GM12865 (cell line): ENCODE results near the gene DOHH.
"Not testable (repeated sequence)": the region's sequence is repeated elsewhere in the genome, so short reads cannot be mapped to it uniquely, and the experiment has no call there.

ENCODE experiments used
- DNase-seq: peaks from one replicate; pipeline ENCODE4 v3.0.0; 2010; ENCODE audit warnings: low read depth
- H3K4me3 ChIP-seq: 2 replicates; pipeline ENCODE4 v1.5.1; 2011; ENCODE audit warnings: mild to moderate bottlenecking, low read depth, low read length, control low read depth
- CTCF ChIP-seq: IDR thresholded peaks from 2 replicates; pipeline ENCODE4 v1.5.1; 2011; ENCODE audit warnings: low read length, control low read depth, low read depth, inconsistent platforms; ENCODE audit not compliant: insufficient read depth; ENCODE audit errors: missing control alignments

The DOHH gene

DNA sequence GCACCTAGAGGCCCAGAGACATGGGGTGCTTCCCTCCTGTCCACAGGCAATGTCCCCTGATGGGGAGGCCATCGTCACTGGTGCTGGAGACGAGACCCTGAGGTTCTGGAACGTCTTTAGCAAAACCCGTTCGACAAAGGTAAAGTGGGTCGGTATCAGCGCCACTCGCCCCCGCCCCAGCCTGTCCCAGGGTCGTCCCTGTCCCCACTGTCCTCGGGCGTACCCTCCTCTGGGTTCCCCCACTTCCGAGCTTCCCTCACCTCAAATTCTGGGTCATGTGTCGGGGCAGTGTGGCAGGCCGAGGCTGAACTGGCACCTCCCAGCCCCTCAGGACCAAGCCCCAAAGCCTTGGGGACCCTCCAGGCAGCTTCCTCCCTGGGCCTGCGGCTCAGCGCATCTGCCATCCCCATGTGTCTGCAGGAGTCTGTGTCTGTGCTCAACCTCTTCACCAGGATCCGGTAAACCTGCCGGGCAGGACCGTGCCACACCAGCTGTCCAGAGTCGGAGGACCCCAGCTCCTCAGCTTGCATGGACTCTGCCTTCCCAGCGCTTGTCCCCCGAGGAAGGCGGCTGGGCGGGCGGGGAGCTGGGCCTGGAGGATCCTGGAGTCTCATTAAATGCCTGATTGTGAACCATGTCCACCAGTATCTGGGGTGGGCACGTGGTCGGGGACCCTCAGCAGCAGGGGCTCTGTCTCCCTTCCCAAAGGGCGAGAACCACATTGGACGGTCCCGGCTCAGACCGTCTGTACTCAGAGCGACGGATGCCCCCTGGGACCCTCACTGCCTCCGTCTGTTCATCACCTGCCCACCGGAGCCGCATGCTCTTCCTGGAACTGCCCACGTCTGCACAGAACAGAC, 34.1 kb upstream of the DOHH start:
- DNase-seq = no peak
- no peak overlapping the region for H3K4me3 ChIP-seq
- TF ChIP-seq CTCF = no peak

DNA sequence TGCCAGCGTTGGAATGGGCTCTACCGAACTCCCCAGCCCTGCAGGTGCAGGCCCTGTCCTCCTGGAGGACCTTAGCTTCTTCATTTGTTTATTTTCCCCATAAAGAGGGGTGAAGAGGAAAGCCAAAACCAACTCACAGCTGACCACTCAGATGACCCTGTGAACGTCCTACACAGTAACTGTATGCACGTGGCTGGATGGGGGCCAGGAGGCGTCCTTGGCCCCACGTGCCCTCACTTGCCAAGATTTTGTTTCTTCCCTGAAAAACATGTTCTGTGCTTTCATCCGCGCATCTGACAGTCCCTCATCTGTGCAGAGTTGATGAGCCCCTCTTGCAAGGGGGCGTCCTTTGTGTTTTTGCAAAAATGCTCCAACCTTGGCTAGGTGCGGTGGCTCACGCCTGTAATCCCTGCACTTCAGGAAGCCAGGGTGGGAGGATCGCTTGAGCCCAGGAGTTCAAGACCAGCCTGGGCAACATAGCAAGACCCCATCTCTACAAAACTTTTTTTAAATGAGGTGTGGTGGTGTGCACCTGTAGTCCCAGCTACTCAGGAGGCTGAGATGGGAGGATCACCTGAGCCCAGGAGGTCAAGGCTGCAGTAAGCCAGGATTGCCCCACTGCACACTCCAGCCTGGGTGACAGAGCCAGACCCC, 33.2 kb upstream of the DOHH start:
- TF ChIP-seq CTCF = no peak
- DNase-seq = no peak

DNA sequence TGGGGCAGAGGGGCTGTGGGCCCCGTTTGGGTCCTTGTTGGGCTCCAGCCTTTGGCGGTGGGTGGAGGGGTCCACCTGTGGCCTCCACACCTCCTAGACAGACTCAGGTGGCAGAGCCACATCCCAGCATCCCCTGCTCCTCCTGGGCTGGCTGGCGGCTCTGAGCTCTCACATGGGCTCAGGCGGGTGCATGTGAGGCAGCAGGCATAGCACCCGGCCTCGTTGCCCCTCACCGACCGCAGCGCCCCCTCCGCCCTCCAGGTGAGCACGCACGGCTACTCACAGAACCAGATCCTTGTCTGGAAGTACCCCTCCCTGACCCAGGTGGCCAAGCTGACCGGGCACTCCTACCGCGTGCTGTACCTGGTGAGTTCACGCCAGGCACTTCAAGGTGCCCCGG, 32.6 kb upstream of the DOHH start:
- DNase-seq = no peak
- TF ChIP-seq CTCF = no peak
- H3K4me3 ChIP-seq = no peak overlapping the region

More for the DNA sequence above, 33.2 kb upstream of the DOHH start:
- H3K4me3 ChIP-seq = no peak overlapping the region

DNA sequence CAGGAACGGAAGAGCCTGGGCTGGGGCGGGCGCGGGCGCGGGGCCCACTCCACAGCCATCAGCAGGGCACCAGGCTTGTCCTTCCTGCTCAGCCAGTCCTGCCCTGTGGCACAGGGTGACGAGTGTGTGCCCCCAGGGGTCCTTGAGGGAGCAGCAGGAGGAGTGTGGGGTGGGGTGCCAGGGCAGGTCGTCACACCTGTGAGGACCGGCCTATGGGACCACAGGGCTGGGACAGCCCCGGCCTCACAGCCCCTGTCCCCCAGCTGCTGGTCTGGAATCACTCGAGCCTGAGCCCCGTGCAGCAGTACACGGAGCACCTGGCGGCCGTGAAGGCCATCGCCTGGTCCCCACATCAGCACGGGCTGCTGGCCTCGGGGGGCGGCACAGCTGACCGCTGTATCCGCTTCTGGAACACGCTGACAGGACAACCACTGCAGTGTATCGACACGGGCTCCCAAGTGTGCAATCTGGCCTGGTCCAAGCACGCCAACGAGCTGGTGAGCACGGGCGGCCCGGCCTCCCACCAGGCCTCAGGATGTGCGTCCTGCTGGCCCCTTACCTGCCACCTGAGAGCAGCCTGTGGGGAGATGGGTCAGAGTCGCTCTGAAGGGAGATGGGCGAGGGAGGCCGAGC, 31.8 kb upstream of the DOHH start:
- TF ChIP-seq CTCF = no peak
- no peak for DNase-seq
- no peak overlapping the region for H3K4me3 ChIP-seq

DNA sequence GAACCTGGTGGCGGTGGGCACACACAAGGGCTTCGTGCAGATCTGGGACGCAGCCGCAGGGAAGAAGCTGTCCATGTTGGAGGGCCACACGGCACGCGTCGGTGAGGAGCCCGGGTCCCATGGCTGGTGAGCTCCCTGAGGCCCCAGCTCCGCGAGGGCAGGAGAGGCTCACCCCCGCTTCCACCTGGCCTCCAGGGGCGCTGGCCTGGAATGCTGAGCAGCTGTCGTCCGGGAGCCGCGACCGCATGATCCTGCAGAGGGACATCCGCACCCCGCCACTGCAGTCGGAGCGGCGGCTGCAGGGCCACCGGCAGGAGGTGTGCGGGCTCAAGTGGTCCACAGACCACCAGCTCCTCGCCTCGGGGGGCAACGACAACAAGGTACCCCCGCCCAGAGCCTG, 31.2 kb upstream of the DOHH start:
- H3K4me3 ChIP-seq = no peak overlapping the region
- DNase-seq = no peak
- no peak for TF ChIP-seq CTCF

GRCh38 chr19:3530389-3530788, 29.9 kb upstream of the DOHH start:
- no peak for DNase-seq
- no peak overlapping the region for H3K4me3 ChIP-seq
- no peak for TF ChIP-seq CTCF

DNA sequence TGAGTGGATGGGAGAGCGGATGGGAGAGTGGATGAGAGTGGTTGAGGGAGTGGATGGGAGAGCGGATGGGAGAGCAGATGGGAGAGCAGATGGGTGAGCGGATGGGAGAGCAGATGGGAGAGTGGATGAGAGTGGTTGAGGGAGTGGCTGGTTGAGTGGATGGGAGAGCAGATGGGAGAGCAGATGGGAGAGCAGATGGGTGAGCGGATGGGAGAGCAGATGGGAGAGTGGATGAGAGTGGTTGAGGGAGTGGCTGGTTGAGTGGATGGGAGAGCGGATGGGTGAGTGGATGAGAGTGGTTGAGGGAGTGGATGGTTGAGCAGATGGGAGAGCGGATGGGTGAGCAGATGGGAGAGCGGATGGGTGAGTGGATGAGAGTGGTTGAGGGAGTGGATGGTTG, 28.8 kb upstream of the DOHH start:
- DNase-seq, H3K4me3 ChIP-seq: not testable (repeated sequence)
